Stimulated activated CD8-positive, alpha-beta memory T cell treated with anti-CD3 and anti-CD28 coated beads, Interleukin-12 subunit alpha, Interleukin-12 subunit beta, amount 100 ng/mL, for 4 hours (primary cell): ENCODE data around the gene TNFRSF6B.
"Not testable (repeated sequence)": the region's sequence is repeated elsewhere in the genome, so short reads cannot be mapped to it uniquely, and the experiment has no call there.

Experiments used
- DNase-seq: peaks from one replicate; pipeline ENCODE4 v3.0.0-alpha.2; 2020; ENCODE audit warnings: low read depth

Gene TNFRSF6B, protein sequence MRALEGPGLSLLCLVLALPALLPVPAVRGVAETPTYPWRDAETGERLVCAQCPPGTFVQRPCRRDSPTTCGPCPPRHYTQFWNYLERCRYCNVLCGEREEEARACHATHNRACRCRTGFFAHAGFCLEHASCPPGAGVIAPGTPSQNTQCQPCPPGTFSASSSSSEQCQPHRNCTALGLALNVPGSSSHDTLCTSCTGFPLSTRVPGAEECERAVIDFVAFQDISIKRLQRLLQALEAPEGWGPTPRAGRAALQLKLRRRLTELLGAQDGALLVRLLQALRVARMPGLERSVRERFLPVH

DNA sequence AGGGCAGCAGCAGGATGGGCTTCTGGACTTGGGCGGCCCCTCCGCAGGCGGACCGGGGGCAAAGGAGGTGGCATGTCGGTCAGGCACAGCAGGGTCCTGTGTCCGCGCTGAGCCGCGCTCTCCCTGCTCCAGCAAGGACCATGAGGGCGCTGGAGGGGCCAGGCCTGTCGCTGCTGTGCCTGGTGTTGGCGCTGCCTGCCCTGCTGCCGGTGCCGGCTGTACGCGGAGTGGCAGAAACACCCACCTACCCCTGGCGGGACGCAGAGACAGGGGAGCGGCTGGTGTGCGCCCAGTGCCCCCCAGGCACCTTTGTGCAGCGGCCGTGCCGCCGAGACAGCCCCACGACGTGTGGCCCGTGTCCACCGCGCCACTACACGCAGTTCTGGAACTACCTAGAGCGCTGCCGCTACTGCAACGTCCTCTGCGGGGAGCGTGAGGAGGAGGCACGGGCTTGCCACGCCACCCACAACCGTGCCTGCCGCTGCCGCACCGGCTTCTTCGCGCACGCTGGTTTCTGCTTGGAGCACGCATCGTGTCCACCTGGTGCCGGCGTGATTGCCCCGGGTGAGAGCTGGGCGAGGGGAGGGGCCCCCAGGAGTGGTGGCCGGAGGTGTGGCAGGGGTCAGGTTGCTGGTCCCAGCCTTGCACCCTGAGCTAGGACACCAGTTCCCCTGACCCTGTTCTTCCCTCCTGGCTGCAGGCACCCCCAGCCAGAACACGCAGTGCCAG lies at the start of gene TNFRSF6B:
Gene TNFRSF6B, plus strand, starts transcription at position 25 of the 729 bp plus-strand sequence. Its CDS starts 116 bp downstream, at position 141.
- no peak for DNase-seq

DNA sequence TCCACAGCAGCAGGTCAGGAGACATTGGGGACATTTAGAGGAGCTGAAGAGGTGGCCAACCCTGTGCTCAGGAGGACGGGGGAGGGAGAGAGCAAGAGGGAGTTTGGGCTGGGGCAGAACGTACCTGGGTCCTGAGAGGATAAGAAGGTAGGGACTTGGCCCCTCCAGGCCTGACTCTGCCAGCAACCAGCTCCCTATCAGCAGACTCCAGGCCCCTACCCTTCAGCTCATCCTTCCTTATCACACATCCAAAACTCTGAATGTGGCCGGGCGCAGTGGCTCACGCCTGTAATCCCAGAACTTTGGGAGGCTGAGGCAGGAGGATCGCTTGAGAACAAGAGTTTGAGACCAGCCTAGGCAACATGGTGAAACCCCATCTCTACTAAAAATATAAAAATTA lies 48.3 kb upstream of the TNFRSF6B start:
- no peak for DNase-seq

DNA sequence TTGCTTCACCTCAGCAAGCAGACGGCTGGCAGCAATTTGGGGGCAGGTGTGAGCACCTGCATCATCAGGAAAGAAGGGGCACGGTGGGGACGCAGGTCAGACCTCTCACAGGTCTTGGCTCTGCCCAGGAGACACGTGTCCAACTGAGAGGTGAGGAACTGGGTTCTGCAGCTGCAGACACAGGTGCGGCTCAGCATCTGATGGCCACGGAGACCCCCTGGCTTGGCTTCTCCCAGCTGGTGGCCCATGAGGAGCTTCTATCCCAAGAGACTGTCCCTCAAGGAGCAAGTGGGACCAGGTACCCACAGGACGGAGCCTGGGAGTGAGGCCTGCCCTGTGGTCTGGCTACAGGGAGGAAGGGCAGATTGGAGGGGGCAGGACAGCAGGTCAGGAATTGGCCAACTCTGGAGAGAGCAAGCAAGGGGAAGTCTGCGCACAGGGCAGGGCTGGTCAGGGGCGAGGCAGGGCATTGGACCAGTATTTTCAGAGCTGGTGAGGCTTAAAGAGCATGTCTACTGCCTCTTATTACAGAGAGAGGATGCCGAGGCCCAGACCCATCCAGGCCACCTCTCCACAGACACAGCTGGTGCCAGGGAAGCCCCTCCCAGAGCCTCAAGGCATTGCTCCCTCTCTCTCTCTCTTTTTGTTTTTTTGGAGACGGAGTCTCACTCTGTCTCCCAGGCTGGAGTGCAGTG lies 47.4 kb upstream of the TNFRSF6B start:
- DNase-seq, result no peak

DNA sequence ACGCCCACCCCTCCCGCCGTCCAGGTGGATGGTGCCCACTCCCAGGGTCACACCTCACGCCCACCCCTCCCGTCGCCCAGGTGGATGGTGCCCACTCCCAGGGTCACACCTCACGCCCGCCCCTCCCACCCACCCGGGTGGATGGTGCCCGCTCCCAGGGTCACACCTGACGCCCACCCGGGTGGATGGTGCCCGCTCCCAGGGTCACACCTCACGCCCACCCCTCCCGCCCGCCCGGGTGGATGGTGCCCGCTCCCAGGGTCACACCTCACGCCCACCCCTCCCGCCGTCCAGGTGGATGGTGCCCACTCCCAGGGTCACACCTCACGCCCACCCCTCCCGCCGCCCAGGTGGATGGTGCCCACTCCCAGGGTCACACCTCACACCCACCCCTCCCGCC lies 46.0 kb upstream of the TNFRSF6B start:
- not testable (repeated sequence) for DNase-seq

DNA sequence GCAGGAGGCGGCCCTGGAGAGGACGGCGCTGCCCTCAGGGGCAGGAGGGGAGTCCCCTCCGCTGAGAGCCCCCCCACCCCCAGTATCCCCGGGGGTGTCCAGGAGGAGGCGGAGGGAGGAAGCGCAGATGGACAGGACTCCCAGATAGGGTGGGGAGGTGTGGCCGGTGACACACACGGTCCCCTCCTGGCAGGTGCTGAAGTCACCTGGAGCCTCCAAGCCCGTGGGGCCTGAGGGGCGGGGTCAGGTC lies 44.6 kb upstream of the TNFRSF6B start:
- no peak for DNase-seq

DNA sequence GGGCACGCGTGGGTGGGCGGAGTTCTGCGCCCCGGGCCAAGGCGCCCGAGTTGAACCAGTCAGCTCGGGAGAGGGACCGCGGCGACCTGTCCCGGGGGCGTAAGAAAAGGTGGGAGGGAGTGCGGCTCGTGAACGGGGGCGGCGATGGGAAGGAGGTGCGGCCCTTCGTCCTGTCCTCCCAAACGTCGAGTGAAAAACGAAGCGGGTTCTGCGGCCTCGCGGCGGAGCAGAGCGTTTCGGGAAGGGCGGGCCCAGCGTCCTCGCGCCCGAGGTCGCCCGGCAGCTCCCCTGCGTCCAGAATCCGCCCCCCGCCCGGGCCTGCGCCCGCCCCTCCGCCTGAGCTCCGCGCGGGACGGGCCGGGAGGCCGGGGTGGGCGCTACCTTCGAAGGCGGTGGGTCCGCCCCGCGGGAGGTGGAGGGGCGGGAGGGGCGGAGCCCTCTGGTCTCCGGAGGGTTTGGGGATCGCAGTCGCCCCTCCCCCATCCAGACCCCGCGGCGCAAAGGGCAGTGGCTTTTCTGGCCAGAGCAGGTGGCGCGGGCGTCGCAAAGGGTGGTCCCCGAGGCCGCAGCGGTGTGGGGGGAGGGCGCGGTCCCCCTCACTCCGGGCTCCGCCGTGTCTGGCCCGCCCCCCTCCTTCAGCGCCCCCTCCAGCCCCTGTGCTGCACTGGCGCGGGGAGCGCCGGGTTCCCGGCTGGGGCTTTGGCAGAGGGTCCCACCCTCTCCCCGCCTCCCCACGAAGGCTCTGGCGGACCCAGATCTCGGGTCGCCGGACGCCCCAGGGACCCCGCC lies 44.1 kb upstream of the TNFRSF6B start:
- DNase-seq, result peak; percentile 39

DNA sequence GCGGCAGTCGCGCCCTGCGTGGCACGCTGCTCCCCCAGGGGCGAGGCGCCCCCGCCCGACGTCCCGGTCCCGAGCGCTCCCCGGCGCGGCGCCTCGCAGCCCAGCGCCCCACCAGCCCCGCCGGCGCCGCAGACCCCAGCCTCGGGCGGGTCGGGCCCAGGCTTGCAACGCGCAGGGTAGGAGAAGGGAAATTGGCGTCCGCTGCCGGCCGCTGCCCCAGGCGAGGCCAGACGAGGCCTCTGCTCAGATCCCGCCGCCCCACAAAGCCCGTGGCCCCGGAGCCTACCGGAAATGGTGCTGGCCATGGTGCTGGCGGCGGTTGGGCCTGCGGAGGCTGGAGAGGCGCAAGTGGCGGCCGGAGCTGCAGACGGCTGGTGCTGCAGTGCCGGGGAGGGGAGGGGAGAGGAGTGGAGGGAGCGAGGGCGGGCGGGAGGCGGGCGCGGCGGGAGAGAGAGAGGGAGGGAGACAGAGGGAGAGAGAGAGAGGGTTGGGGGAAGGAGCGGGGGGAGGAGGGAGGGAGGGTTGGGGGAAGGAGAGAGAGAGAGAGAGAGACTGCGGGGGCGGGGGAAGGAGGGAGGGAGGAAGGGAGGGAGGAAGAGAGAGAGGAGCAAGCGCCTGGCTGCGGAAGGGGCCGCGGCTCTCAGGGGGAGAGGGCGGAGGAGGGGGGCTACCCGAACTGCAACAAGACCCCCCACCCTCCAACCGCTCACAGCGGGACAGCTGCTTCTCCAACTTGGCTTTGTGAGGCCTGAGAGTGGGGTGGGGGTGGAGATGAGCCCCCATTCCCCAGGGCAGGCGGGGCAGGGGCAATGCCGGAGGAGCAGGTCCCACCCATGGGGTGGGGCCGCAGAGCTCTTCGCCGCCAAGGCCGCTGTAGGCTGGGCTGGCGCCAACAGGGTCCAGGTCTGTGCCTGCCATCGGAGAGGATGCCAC lies 43.1 kb upstream of the TNFRSF6B start, which contains the start of gene STMN3:
Gene STMN3, minus strand, starts transcription at position 384 of the 933 bp plus-strand sequence. Its CDS starts 79 bp downstream, at position 305.
- DNase-seq, result peak; percentile 43

DNA sequence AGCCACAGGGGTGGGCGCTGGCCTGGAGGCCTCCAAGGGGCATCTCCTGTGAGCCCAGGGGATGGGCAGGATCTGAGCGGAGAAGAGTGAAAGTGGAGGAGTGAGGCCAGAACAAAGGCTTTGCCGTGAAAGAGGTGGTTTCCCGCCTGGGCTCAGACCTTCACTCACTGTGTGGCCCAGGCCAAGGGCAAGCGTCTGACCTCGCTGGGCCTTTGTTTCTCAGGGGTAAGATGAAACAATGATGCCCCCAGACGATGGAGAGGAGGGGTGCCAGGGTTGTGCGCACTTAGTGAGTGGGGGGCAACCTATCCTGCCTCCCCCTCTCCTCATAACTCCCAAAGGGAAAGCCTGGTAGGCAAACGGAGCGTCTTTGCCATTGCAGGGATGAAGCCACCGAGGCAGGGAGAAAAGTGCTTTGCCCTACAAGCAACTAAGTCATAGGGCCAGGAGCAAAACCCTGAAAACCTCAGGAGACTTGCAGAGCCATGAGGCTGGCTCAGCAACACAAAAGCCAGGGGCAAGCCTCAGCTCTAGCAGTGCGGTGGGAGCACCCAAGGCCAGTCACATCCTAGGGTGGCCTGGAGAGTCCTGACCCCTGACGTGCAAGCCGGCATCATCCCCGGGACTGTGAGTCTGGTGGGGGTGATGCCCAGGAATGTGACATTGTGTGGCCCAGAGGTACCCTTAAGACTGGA lies 42.3 kb upstream of the TNFRSF6B start:
- no peak for DNase-seq

DNA sequence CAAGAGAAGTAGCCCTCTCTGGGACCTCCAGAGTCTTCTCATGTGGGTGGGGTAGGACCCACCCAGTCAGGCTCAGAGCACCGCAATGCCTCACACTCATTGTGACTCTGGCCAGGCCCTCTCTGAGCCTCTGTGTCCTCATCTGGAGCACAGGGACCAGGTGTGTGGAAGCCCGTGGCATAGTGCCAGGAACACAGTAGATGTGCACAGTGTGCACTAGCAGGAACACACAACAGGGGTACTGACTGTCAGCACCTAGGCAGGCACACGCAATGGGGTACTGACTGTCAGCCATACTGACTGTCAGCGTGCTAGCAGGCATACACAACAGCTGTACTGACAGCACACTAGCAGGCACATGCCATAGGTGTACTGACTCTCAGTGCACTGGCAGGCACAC lies 41.2 kb upstream of the TNFRSF6B start:
- no peak for DNase-seq

DNA sequence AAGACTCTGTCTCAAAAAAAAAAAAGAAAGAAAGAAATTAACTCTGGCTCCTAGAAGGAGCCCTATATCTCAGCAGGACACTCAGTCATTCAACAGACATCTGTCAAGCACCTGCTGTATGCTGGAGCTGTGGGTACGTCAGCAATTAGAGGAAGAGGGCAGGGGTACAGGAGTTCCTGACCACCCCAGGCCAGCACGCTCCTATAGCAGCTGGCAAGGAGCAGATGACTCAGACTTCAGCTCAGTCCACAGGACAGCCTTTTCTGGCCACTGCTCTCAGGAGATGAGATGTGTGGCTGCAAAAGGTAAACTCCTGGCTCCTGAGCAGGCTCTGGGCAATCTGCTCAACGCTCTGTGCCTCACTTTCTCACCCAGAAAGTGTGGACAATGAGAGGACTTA lies 40.0 kb upstream of the TNFRSF6B start:
- no peak for DNase-seq

DNA sequence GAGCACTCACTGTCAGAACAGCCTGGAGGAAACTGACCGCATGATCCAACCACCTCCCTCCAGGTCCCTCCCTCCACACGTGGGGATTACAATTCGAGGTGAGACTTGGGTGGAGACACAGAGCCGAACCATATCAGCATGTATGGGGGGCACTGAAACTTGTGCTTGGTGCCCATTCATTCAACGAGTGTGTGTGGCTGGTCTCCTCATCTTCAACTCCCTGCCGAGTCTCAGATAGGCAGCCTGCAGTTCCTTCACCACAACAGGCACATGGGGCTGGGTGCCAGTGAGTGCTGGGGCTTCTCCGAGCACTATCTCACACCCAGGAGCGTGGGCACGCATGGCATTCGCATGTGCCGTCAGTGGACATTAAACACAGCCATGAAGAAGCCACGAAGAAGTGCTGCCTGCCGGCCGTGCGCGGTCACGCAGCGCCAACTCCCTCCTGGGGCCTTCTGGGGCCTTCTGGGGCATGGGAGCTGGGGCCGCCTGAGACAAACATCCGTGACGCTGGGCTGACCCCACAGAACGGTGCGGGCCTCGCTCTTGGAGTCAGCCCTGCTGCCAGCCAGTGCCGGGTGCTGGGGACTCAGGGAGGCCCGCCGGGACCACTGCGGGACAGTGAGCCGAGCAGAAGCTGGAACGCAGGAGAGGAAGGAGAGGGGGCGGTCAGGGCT lies 39.1 kb upstream of the TNFRSF6B start:
- DNase-seq, result no peak

DNA sequence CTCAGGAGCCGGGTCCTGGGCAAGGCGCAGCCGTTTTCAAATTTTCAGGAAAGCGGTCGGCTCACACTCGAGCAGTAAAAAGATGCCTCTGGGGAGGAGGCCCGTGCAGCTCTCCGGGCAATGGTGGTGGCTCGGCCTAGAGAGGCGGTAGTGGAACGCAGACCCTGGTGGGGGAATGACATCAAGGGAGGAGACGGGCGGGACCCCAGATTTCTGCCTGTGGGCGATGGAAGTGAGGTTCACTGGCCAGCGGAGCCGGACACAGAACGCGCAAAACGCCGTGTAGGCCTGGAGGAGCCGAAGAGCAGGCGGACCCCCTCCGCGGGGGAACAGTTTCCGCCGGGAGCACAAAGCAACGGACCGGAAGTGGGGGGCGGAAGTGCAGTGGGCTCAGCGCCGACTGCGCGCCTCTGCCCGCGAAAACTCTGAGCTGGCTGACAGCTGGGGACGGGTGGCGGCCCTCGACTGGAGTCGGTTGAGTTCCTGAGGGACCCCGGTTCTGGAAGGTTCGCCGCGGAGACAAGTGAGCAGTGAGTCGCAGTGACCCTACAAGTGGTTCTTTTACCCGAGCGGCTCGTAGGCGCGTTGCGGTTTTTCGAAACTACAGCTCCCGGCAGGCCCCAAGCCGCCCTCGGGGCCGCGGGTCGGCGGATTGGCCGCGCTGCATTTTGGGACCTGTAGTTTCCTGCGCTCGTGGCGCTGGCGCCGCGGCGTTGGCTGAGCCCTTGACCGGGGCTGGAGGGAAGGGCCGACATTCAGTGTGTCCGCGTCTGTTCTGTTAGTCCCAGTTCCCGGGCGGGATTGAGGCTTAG lies 38.3 kb upstream of the TNFRSF6B start, which contains the start of gene RTEL1:
Gene RTEL1, plus strand, starts transcription at position 376 of the 812 bp plus-strand sequence. CDS start 1,091 bp downstream, outside the sequence.
- peak; percentile 80 for DNase-seq

DNA sequence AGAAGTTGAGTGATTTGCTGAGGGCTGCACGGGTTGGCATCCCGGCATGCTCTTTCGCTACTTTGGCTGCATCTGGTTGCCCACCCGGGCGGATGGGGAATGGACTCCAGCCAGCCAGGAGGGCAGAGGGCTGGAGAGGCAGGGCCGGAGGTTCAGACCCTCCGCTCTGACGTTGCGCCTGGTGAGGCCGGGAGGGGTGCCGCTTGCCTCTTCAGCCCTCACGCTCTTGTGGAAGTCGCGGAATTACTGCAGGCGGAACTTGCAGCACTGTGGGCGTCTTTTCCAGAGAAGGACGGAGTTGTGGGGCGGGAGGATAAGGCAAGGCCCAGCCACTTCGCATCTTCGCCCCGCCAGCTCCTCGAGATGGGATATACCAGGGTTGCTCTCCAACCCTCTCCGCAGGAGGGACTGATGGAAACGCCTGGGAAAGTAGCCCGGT lies 37.7 kb upstream of the TNFRSF6B start:
- DNase-seq, result no peak

DNA sequence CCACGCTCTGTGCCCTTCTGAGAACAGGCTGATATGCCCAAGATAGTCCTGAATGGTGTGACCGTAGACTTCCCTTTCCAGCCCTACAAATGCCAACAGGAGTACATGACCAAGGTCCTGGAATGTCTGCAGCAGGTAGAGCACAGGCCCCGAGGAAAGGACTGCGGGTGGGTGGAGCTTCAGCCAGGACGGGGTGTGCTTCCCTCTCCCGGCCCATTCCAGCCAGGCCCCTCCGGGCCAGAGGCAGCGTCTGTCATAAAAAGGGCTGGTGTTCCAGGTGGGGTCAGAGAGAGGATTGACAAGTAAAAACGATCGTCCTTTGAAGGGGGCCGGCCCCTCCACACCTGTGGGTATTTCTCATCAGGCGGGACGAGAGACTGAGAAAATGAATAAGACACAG lies 37.1 kb upstream of the TNFRSF6B start:
- DNase-seq, result no peak

DNA sequence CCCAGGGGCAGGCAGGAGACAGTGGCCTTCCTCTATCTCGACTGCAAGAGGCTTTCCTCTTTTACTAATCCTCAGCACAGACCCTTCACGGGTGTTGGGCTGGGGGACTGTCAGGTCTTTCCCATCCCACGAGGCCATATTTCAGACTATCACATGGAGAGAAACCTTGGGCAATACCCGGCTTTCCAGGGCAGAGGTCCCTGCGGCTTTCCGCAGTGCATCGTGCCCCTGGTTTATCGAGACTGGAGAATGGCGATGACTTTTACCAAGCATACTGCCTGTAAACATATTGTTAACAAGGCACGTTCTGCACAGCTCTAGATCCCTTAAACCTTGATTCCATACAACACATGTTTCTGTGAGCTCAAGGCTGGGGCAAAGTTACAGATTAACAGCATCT lies 36.3 kb upstream of the TNFRSF6B start:
- DNase-seq, result not testable (repeated sequence)

DNA sequence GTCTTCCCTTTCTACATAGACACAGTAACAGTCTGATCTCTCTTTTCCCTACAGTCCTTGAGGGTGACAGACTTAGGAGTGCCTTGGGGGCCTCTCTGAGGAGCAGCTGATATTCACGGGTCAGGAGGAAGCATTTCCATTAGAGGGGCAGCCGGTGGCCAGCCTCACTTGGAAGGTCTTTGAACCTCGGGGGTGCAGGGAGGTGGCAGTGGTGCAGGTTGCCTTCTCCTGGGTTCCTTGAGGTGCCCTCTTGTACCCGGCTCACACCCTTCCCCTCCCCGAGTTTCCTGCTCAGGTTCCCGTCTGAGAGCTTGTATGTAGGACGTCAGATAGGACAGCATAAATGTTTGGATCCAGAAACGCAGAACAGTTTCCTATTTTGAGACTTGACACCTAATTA lies 35.8 kb upstream of the TNFRSF6B start:
- no peak for DNase-seq

DNA sequence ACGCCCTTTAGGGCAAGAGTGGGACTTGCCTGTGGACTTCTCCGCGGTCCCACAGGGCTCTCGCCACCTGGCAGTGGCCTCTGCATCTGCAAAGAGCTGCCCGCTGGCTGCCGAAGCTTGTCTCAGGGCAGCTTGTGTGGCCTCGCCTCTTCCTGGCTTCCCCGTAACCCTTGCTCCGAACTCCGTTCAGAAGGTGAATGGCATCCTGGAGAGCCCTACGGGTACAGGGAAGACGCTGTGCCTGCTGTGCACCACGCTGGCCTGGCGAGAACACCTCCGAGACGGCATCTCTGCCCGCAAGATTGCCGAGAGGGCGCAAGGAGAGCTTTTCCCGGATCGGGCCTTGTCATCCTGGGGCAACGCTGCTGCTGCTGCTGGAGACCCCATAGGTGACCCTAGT lies 35.3 kb upstream of the TNFRSF6B start:
- no peak for DNase-seq

DNA sequence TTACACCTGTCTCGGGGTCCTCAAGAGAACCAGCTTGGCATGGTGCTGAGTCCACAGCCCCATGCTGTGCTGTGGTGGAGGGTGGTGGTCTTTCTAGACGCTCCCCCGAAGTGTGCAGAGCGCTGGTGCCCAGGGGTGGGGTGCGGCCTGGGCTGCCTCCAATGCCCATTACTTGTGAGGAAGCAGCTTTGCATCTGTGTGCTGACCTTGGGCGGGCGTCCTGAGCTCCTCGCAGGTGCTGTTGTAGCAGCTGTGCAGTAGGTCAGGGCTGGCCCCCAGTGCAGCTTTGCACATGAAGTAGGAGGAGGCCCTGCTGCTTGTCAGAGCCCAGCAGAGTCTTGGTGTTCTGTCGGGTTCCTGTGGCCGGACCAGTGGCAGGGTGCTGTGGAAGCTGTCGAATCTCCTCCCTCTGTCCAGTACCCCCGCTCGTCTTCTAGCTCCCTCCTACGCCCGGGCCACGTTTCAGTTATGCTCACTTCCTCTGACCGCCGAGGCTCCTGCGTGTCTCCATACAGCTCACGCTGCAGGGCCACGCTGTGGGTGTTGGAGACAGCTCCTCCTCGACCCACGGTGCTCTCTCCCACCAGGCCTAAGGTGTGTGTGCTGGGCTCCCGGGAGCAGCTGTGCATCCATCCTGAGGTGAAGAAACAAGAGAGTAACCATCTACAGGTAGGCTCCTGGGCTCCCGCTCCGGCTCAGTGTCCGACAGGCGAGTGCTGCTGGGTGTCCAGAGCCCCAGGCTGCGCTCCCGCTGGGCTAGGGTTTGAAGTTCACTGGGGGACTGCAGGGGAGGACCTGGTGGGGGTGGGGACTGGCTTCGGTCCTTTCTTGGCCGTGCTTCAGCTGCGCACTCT lies 34.3 kb upstream of the TNFRSF6B start:
- no peak for DNase-seq
